ENCODE results near the gene TXNRD2. TPM values are rescaled to one million over a fixed set of nuclear protein-coding genes. Genes with fewer than 3 reads are reported as not detected.

The TXNRD2 gene
- total RNA-seq, 2 experiments from 2014 or later = 24.7 to 28.9 TPM

DNA sequence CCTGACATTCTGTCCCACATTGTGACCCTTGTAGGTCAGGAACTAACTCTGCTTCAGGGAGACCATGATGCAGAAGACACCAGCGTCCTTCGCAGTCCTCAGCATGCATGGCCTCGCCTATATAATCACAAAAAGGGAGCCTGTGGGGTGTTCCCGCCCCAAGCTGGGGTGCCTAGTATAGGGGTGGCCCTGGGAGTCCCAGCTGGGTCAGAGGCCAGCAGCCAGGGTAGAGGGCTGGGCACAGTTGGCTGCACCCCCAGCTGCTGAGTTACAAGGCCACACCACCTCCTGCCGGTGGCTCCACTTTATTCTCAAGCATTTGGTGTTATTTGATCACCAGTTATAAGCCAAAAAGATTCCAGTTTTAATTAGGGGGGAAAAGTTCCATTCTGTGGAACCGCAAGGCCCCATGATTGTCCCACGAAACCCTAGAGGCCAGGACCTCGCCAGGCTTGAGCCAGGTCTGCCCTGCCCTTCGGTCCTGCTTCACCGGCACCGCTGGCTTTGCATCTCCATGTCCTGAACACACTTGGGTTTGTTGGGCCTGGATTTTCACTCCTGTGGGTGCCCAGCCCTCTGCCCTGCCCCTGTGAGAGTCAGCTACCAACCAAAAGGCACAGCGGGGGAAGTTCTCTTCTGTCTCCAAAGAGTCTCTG lies 72.0 kb downstream of the TXNRD2 start:
- BruUV-seq (replicated peaks) = no TSS peak
- Histone ChIP-seq H4K20me1 (ENCODE audit: insufficient read depth, low read length) (no peaks in the 10 kb centered on the region), H2AFZ (ENCODE audit: low read length) (no peak overlapping the region), H3K4me1 (ENCODE audit: insufficient read depth, low read length, poor library complexity, severe bottlenecking) (peaks cover 16% of the 10 kb centered on the region), H3K4me2 (ENCODE audit: low read length) (no peak overlapping the region), H3K9me2 (ENCODE audit: insufficient read depth, low read length) (no peaks in the 10 kb centered on the region), H3K9me3 (ENCODE audit: low read length) (no peaks in the 10 kb centered on the region), H3K27ac (ENCODE audit: low read depth, low read length, poor library complexity, severe bottlenecking) (no peak overlapping the region), H3K79me2 (ENCODE audit: insufficient read depth, low read depth, low read length) (no peaks in the 10 kb centered on the region), H3K36me3 (ENCODE audit: insufficient read depth, low read length) (no peaks in the 10 kb centered on the region), H3K4me3 (ENCODE audit: low read depth, low read length, poor library complexity, severe bottlenecking) (no peak overlapping the region)
- ChIA-PET POLR2A (no interaction called here), CTCF (ENCODE audit: unreplicated experiment) (interaction anchor here (0.6 kb wide), 1 partner anchor 19 kb away, joined by 3 read pairs; no protein-coding TSS in a partner anchor)
- intact Hi-C loops (cut with micrococcal nuclease; ENCODE audit: unreplicated experiment) = no loop called here
- DNase-seq (ENCODE audit: low spot score) = no peak
- TF ChIP-seq EZH2phosphoT487 (IDR thresholded peaks at IDR 0.05; ENCODE audit: borderline replicate concordance, low read depth, low read length) = no peak
- TF ChIP-seq, protein P1, sequence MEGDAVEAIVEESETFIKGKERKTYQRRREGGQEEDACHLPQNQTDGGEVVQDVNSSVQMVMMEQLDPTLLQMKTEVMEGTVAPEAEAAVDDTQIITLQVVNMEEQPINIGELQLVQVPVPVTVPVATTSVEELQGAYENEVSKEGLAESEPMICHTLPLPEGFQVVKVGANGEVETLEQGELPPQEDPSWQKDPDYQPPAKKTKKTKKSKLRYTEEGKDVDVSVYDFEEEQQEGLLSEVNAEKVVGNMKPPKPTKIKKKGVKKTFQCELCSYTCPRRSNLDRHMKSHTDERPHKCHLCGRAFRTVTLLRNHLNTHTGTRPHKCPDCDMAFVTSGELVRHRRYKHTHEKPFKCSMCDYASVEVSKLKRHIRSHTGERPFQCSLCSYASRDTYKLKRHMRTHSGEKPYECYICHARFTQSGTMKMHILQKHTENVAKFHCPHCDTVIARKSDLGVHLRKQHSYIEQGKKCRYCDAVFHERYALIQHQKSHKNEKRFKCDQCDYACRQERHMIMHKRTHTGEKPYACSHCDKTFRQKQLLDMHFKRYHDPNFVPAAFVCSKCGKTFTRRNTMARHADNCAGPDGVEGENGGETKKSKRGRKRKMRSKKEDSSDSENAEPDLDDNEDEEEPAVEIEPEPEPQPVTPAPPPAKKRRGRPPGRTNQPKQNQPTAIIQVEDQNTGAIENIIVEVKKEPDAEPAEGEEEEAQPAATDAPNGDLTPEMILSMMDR (conservative IDR thresholded peaks at IDR 0.05; ENCODE audit: low read length) = no peak

DNA sequence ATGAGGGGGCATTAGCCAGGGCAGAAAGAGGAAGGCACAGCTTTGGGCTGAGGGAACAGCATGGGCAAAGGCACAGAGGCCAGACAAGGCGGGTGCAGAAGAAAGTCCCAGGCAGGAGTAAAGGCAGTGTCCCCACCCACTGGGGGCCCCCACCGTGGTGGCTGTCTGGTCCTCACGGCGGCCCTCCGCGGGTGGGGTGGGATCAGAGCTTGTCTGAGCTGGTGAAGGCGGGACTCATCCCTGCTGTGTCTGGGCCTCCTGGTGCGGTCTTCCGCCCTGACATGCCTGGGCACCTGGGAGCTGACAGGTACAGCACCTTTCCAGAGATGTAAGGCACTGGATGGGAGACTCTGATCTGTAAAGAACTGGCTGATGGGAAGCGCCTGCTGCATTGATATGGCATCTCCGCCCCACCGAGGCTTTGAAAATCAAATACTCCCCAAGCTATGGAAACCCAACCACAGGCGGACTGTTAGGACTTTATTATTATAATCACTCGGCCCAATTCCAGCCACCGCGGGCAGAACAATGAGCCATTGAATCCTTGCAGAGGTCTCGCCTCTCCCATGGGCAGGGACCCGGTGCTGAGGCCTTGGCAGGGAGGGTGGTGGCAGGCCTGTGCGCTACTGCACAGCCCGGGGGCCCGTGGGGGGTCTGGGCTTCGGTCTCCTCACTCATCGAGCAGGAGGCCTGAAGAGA lies 72.7 kb downstream of the TXNRD2 start:
- Histone ChIP-seq H3K36me3 (ENCODE audit: insufficient read depth, low read length) (no peaks in the 10 kb centered on the region), H3K4me1 (ENCODE audit: insufficient read depth, low read length, poor library complexity, severe bottlenecking) (peaks cover 9% of the 10 kb centered on the region), H3K4me2 (ENCODE audit: low read length) (no peak overlapping the region), H4K20me1 (ENCODE audit: insufficient read depth, low read length) (no peaks in the 10 kb centered on the region), H3K4me3 (ENCODE audit: low read depth, low read length, poor library complexity, severe bottlenecking) (no peak overlapping the region), H3K9me2 (ENCODE audit: insufficient read depth, low read length) (no peaks in the 10 kb centered on the region), H3K79me2 (ENCODE audit: insufficient read depth, low read depth, low read length) (no peaks in the 10 kb centered on the region), H2AFZ (ENCODE audit: low read length) (no peak overlapping the region), H3K27ac (ENCODE audit: low read depth, low read length, poor library complexity, severe bottlenecking) (no peak overlapping the region), H3K9me3 (ENCODE audit: low read length) (no peaks in the 10 kb centered on the region)
- no TSS peak for BruUV-seq (replicated peaks)
- intact Hi-C loops (cut with micrococcal nuclease; ENCODE audit: unreplicated experiment) = no loop called here
- ChIA-PET CTCF (ENCODE audit: unreplicated experiment) (interaction anchor here (0.6 kb wide), 1 partner anchor 18 kb away, joined by 3 read pairs; no protein-coding TSS in a partner anchor), POLR2A (no interaction called here)
- TF ChIP-seq EZH2phosphoT487 (IDR thresholded peaks at IDR 0.05; ENCODE audit: borderline replicate concordance, low read depth, low read length) = no peak
- TF ChIP-seq, protein P1 (conservative IDR thresholded peaks at IDR 0.05; ENCODE audit: low read length) = no peak
- no peak for DNase-seq (ENCODE audit: low spot score)

DNA sequence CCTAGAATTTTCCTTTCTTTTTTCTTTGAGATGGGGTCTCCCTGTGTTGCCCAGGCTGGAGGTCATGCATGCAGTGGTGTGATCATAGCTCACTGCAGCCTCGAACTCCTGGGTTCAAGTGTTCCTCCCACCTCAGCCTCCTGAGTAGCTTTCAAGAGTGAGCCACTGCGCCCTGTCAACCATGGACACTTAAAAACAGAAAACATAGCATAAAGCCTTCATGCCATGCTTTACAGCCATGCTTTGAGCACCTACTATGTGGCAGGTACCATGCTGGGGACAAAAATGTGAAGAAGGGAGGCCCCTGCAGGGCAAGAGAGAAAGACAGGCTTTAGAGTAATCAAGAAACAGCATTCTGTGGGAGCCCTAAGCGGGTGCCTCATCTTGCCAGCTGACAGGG lies 73.3 kb downstream of the TXNRD2 start:
- Histone ChIP-seq H3K4me3 (ENCODE audit: low read depth, low read length, poor library complexity, severe bottlenecking) (no peak overlapping the region), H4K20me1 (ENCODE audit: insufficient read depth, low read length) (no peaks in the 10 kb centered on the region), H3K36me3 (ENCODE audit: insufficient read depth, low read length) (no peaks in the 10 kb centered on the region), H3K9me2 (ENCODE audit: insufficient read depth, low read length) (no peaks in the 10 kb centered on the region), H3K4me2 (ENCODE audit: low read length) (no peak overlapping the region), H3K27ac (ENCODE audit: low read depth, low read length, poor library complexity, severe bottlenecking) (no peak overlapping the region), H2AFZ (ENCODE audit: low read length) (no peak overlapping the region), H3K79me2 (ENCODE audit: insufficient read depth, low read depth, low read length) (no peaks in the 10 kb centered on the region), H3K4me1 (ENCODE audit: insufficient read depth, low read length, poor library complexity, severe bottlenecking) (peaks cover 8% of the 10 kb centered on the region), H3K9me3 (ENCODE audit: low read length) (no peaks in the 10 kb centered on the region)
- no peak for TF ChIP-seq EZH2phosphoT487 (IDR thresholded peaks at IDR 0.05; ENCODE audit: borderline replicate concordance, low read depth, low read length)
- TF ChIP-seq, protein P1 (conservative IDR thresholded peaks at IDR 0.05; ENCODE audit: low read length) = peak; percentile 32; the same call in 1 of the 2 replicates
- BruUV-seq (replicated peaks) = no TSS peak
- POLR2A ChIA-PET = interaction anchor here (0.6 kb wide), 1 partner anchor 84 kb away, joined by 3 read pairs; no protein-coding TSS in a partner anchor
- DNase-seq (ENCODE audit: low spot score) = no peak
- CTCF ChIA-PET (ENCODE audit: unreplicated experiment) = no interaction called here
- intact Hi-C loops (cut with micrococcal nuclease; ENCODE audit: unreplicated experiment) = no loop called here

Data from OCI-LY7 (cell line).